ENCODE measurements around the gene RNF213. TPM values are rescaled to one million over a fixed set of nuclear protein-coding genes. Genes with fewer than 3 reads are reported as not detected.
"Not testable (repeated sequence)": the region's sequence is repeated elsewhere in the genome, so short reads cannot be mapped to it uniquely, and the experiment has no call there.

Gene RNF213
- total RNA-seq, 1 donor from 2014 or later: 25.6 TPM

DNA sequence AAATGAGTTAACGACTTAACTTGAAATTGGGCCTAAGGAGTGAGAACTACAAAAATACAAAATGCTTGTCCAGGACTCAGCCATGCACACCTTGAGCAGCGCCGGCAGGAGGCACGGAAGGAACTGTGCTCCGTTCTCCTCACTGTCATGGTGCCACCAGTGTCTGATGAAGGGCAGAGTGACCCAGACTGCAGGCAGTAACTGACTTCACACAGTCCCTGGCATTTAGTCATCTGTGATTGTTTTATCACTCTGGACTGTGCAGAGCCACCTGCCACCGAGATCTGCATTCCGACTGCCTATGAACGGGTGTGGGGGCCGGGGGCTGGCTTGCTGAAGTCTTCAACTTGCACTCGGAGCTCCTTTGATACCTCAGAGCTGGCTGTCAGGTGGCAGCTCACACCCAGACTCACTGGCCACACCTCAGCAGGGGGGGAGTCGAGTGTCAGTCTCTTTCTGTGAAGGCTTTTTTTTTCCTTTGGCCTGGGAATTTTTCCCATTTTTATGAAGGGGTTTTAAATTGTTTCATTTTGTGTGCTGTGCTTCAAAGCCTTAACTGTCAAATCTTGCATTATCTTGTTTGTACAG is 134.1 kb downstream of the RNF213 start:
- no peak overlapping the region for H3K4me3 ChIP-seq
- peaks cover 58% of the 10 kb centered on the region for H3K36me3 ChIP-seq
- H3K27me3 ChIP-seq (ENCODE audit: low read depth): no peaks in the 10 kb centered on the region
- TF ChIP-seq, protein P1, sequence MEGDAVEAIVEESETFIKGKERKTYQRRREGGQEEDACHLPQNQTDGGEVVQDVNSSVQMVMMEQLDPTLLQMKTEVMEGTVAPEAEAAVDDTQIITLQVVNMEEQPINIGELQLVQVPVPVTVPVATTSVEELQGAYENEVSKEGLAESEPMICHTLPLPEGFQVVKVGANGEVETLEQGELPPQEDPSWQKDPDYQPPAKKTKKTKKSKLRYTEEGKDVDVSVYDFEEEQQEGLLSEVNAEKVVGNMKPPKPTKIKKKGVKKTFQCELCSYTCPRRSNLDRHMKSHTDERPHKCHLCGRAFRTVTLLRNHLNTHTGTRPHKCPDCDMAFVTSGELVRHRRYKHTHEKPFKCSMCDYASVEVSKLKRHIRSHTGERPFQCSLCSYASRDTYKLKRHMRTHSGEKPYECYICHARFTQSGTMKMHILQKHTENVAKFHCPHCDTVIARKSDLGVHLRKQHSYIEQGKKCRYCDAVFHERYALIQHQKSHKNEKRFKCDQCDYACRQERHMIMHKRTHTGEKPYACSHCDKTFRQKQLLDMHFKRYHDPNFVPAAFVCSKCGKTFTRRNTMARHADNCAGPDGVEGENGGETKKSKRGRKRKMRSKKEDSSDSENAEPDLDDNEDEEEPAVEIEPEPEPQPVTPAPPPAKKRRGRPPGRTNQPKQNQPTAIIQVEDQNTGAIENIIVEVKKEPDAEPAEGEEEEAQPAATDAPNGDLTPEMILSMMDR (IDR thresholded peaks at IDR 0.05; ENCODE audit: borderline replicate concordance): no peak
- no peaks in the 10 kb centered on the region for H3K9me3 ChIP-seq (replicated peaks)
- no peak for DNase-seq
- H3K27ac ChIP-seq (replicated peaks): peak overlapping the region; percentile 56
- peaks cover 31% of the 10 kb centered on the region for H3K4me1 ChIP-seq
- intact Hi-C loops (cut with micrococcal nuclease): no loop called here

- H3K36me3 ChIP-seq: peaks cover 50% of the 10 kb centered on the region
- peaks cover 31% of the 10 kb centered on the region for H3K4me1 ChIP-seq
- TF ChIP-seq, protein P1 (IDR thresholded peaks at IDR 0.05; ENCODE audit: borderline replicate concordance): no peak
- no peak for DNase-seq
- H3K4me3 ChIP-seq: no peak overlapping the region
- intact Hi-C loops (cut with micrococcal nuclease): no loop called here
- no peaks in the 10 kb centered on the region for H3K9me3 ChIP-seq (replicated peaks)
- H3K27ac ChIP-seq (replicated peaks): no peak overlapping the region
- H3K27me3 ChIP-seq (ENCODE audit: low read depth): no peaks in the 10 kb centered on the region
Measured at GRCh38 chr17:80395402-80396151, 134.9 kb downstream of the RNF213 start.

- Histone ChIP-seq H3K36me3 (peaks cover 42% of the 10 kb centered on the region), H3K4me1 (peaks cover 31% of the 10 kb centered on the region), H3K4me3 (no peak overlapping the region), H3K27me3 (ENCODE audit: low read depth) (no peaks in the 10 kb centered on the region), H3K9me3 (replicated peaks) (no peaks in the 10 kb centered on the region), H3K27ac (replicated peaks) (no peak overlapping the region)
- TF ChIP-seq, protein P1 (IDR thresholded peaks at IDR 0.05; ENCODE audit: borderline replicate concordance): no peak
- intact Hi-C loops (cut with micrococcal nuclease): no loop called here
- DNase-seq: no peak
Measured at GRCh38 chr17:80396157-80397033, 135.7 kb downstream of the RNF213 start.

DNA sequence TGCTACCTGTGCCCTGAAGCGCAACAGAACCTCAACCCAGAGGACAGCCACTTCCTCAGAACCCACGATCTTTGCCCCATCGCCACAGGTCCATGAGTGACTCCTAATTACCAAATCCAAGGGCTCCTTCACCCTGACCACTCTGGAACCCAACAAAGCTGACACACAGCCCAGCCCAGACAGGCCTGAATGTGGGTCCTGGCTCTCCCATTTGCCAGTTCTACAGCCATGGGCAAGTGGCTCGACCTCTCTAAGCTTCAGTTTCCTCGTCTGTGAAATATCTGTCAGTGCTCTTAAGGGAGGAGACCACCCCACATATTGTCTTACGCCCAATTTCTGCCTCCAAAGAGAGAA is 136.4 kb downstream of the RNF213 start:
- Histone ChIP-seq H3K36me3 (peaks cover 36% of the 10 kb centered on the region), H3K4me3 (no peak overlapping the region), H3K27ac (replicated peaks) (no peak overlapping the region), H3K4me1 (peaks cover 31% of the 10 kb centered on the region), H3K9me3 (replicated peaks) (no peaks in the 10 kb centered on the region), H3K27me3 (ENCODE audit: low read depth) (no peaks in the 10 kb centered on the region)
- TF ChIP-seq, protein P1 (IDR thresholded peaks at IDR 0.05; ENCODE audit: borderline replicate concordance): no peak
- DNase-seq: no peak
- intact Hi-C loops (cut with micrococcal nuclease): no loop called here

- Histone ChIP-seq H3K36me3 (peaks cover 29% of the 10 kb centered on the region), H3K4me3 (no peak overlapping the region), H3K27ac (replicated peaks) (no peak overlapping the region), H3K27me3 (ENCODE audit: low read depth) (no peaks in the 10 kb centered on the region), H3K4me1 (peaks cover 31% of the 10 kb centered on the region), H3K9me3 (replicated peaks) (no peaks in the 10 kb centered on the region)
- intact Hi-C loops (cut with micrococcal nuclease): no loop called here
- no peak for DNase-seq
- TF ChIP-seq, protein P1 (IDR thresholded peaks at IDR 0.05; ENCODE audit: borderline replicate concordance): no peak
Measured at GRCh38 chr17:80397686-80398085, 137.0 kb downstream of the RNF213 start.

- H3K27me3 ChIP-seq (ENCODE audit: low read depth); DNase-seq; H3K4me3 ChIP-seq; H3K36me3 ChIP-seq; H3K27ac ChIP-seq (replicated peaks); H3K4me1 ChIP-seq; H3K9me3 ChIP-seq (replicated peaks); intact Hi-C loops (cut with micrococcal nuclease): not testable (repeated sequence)
Measured at GRCh38 chr17:80401086-80401485, 140.4 kb downstream of the RNF213 start.

GRCh38 chr17:80402102-80402501 is 141.4 kb downstream of the RNF213 start:
- H3K36me3 ChIP-seq; DNase-seq; H3K4me1 ChIP-seq; H3K4me3 ChIP-seq; intact Hi-C loops (cut with micrococcal nuclease); H3K9me3 ChIP-seq (replicated peaks); H3K27ac ChIP-seq (replicated peaks); H3K27me3 ChIP-seq (ENCODE audit: low read depth): not testable (repeated sequence)

All from left ventricle myocardium inferior (tissue), 1 donor.